Measurements from ENCODE around the gene ATXN8OS.

GRCh38 chr13:70087247-70087646 is 20.4 kb upstream of the ATXN8OS start:
- TF ChIP-seq CTCF (IDR thresholded peaks at IDR 0.05) (no peak), POLR2AphosphoS5 (IDR thresholded peaks at IDR 0.05) (no peak)
